Activated CD4-positive, alpha-beta memory T cell treated with anti-CD3 and anti-CD28 coated beads, Interleukin-2, amount 10 ng/mL, durations not matched to agents 7 days and 5 days (primary cell): ENCODE measurements around the gene USP24. TPM values are rescaled to one million over a fixed set of nuclear protein-coding genes. Genes with fewer than 3 reads are reported as not detected.
"Not testable (repeated sequence)": the region's sequence is repeated elsewhere in the genome, so short reads cannot be mapped to it uniquely, and the experiment has no call there.

Experiments used
- CTCF ChIA-PET: fragments of 350-600 bp; sonication (Branson Sonifier 250); formaldehyde crosslinking; loops from one replicate; lab custom pipeline; 2021; ENCODE audit warnings: antibody characterized with exemption, inconsistent platforms; lab: Charles Lee
- POLR2A ChIA-PET: fragments of 350-600 bp; sonication (Branson Sonifier 250); formaldehyde crosslinking; loops from one replicate; lab custom pipeline; 2021; ENCODE audit warnings: antibody characterized with exemption; lab: Charles Lee
- DNase-seq: peaks from one replicate; pipeline ENCODE4 v3.0.0-alpha.2; 2020
- H3K27ac Mint-ChIP-seq: one replicate; pipeline ENCODE4 v1.8.0; 2021; ENCODE audit warnings: mild to moderate bottlenecking, mixed read lengths
- H3K27me3 Mint-ChIP-seq: one replicate; pipeline ENCODE4 v1.8.0; 2021; ENCODE audit warnings: mixed read lengths
- H3K36me3 Mint-ChIP-seq: one replicate; pipeline ENCODE4 v1.8.0; 2021; ENCODE audit warnings: low read depth, mixed read lengths
- H3K4me1 Mint-ChIP-seq: one replicate; pipeline ENCODE4 v1.8.0; 2021; ENCODE audit warnings: mixed read lengths
- H3K4me3 Mint-ChIP-seq: one replicate; pipeline ENCODE4 v1.8.0; 2021; ENCODE audit warnings: mild to moderate bottlenecking, mixed read lengths
- H3K9me3 Mint-ChIP-seq: one replicate; pipeline ENCODE4 v1.8.0; 2021; ENCODE audit warnings: mixed read lengths
- total RNA-seq, 2 experiments: library from RNA; stranded (reverse); gene quantifications; one replicate each; pipeline ENCODE4 v1.2.3, GENCODE V29; 2021

USP24 gene
- total RNA-seq, 2 experiments from 2014 or later, result 34.9 to 35.6 TPM

DNA sequence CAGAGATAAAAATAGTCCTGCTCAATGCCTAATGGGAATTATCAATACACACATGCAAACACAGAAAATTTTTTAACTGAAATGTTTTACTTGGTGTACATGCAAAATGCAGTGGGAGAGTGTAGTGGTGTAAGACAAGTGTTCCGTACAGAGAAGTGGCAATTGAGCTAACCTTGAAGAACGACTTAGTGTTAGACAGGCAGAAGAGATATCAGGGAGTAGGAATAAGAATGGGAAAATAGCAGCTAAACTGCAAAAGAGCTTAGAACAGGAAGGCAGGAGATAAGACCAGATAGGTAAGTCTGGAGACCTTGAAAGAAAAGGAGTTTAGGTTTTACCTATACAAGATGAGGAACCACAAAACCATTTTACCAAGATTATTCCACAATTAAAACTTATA lies 9.0 kb downstream of the USP24 start:
- Mint-ChIP-seq H3K36me3 (peaks cover 21% of the 10 kb centered on the region), H3K9me3 (no peaks in the 10 kb centered on the region), H3K4me1 (peaks cover 57% of the 10 kb centered on the region), H3K27me3 (no peaks in the 10 kb centered on the region), H3K4me3 (no peak overlapping the region), H3K27ac (no peak overlapping the region)
- no peak for DNase-seq
- POLR2A ChIA-PET, result interaction anchor here (4.5 kb wide), 1 partner anchor 9 kb away, joined by 31 read pairs; the partner anchor contains the start of gene USP24
- CTCF ChIA-PET, result interaction anchor here (0.7 kb wide), 1 partner anchor 1298 kb away, joined by 3 read pairs; no protein-coding TSS in a partner anchor

DNA sequence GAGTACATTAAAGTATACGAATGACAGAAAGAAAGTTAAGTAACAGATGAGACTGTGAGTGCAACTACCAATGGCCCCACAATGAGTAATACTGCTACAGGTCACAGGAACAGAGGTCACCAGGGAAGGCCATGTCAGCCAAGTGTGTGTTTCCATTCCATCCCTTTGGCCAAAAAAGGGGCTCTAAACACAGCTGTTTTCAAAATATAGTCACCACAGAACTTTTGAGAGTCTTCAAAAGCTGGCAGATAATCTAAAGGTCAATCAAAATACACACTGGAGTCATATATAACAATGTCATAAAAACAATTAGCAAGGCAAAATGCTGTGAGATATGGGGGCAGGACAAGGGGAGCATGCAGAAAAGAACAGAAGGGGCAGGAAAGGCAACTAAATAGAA lies 10.2 kb downstream of the USP24 start:
- H3K36me3 Mint-ChIP-seq, result peaks cover 21% of the 10 kb centered on the region
- POLR2A ChIA-PET, result interaction anchor here (0.9 to 4.5 kb wide), 2 partner anchors 10 to 11 kb away, joined by 4 to 31 read pairs; partner anchors contain the start of gene USP24

GRCh38 chr1:55203064-55203463 lies 12.1 kb downstream of the USP24 start:
- no peaks in the 10 kb centered on the region for H3K27me3 Mint-ChIP-seq
- H3K36me3 Mint-ChIP-seq, result peaks cover 28% of the 10 kb centered on the region
- H3K4me3 Mint-ChIP-seq, result peak overlapping the region; percentile 9
- DNase-seq, result peak; percentile 36
- POLR2A ChIA-PET, result interaction anchor here (4.5 kb wide), 1 partner anchor 12 kb away, joined by 31 read pairs; the partner anchor contains the start of gene USP24
- H3K27ac Mint-ChIP-seq, result peak overlapping the region; percentile 17
- CTCF ChIA-PET, result interaction anchor here (1.6 kb wide), 1 partner anchor 10 kb away, joined by 3 read pairs; no protein-coding TSS in a partner anchor
- H3K9me3 Mint-ChIP-seq, result peaks cover 2% of the 10 kb centered on the region
- peaks cover 52% of the 10 kb centered on the region for H3K4me1 Mint-ChIP-seq

More for the DNA sequence above, 10.2 kb downstream of the USP24 start:
- H3K27ac Mint-ChIP-seq, result no peak overlapping the region
- no peak overlapping the region for H3K4me3 Mint-ChIP-seq
- no peak for DNase-seq
- no peaks in the 10 kb centered on the region for H3K9me3 Mint-ChIP-seq
- H3K27me3 Mint-ChIP-seq, result no peaks in the 10 kb centered on the region
- CTCF ChIA-PET, result interaction anchor here (0.6 kb wide), 1 partner anchor 52 kb away, joined by 3 read pairs; no protein-coding TSS in a partner anchor
- peaks cover 54% of the 10 kb centered on the region for H3K4me1 Mint-ChIP-seq

GRCh38 chr1:55200667-55201066 lies 14.5 kb downstream of the USP24 start:
- Mint-ChIP-seq H3K4me1 (peaks cover 67% of the 10 kb centered on the region), H3K27me3 (no peaks in the 10 kb centered on the region), H3K27ac (no peak overlapping the region), H3K4me3 (no peak overlapping the region), H3K9me3 (peaks cover 2% of the 10 kb centered on the region), H3K36me3 (peaks cover 24% of the 10 kb centered on the region)
- no peak for DNase-seq
- CTCF ChIA-PET, result interaction anchor here (1.3 to 1.8 kb wide), 2 partner anchors 9 kb away, joined by 4 read pairs; no protein-coding TSS in a partner anchor
- POLR2A ChIA-PET, result interaction anchor here (1.2 to 1.7 kb wide), 2 partner anchors 12 to 15 kb away, joined by 5 to 6 read pairs; partner anchors contain the start of gene USP24

DNA sequence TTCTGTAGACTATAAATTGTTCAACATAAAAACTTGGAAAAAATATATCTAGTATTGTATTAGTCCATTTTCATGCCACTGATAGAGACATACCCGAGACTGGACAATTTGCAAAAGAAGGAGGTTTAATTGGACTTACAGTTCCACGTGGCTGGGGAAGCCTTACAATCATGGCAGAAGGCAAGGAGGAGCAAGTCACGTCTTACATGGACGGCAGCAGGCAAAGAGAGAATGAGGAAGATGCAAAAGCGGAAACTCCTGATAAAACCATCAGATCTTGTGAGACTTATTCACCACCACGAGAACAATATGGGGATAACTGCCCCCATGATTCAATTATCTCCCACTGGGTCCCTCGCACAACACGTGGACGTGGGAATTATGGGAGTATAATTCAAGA lies 15.4 kb downstream of the USP24 start:
- Mint-ChIP-seq H3K36me3 (peaks cover 25% of the 10 kb centered on the region), H3K4me1 (peaks cover 71% of the 10 kb centered on the region)
- CTCF ChIA-PET, H3K27me3 Mint-ChIP-seq, H3K9me3 Mint-ChIP-seq, H3K4me3 Mint-ChIP-seq, DNase-seq, H3K27ac Mint-ChIP-seq: not testable (repeated sequence)
- POLR2A ChIA-PET, result interaction anchor here (1.7 kb wide), 1 partner anchor 13 kb away, joined by 6 read pairs; no protein-coding TSS in a partner anchor

DNA sequence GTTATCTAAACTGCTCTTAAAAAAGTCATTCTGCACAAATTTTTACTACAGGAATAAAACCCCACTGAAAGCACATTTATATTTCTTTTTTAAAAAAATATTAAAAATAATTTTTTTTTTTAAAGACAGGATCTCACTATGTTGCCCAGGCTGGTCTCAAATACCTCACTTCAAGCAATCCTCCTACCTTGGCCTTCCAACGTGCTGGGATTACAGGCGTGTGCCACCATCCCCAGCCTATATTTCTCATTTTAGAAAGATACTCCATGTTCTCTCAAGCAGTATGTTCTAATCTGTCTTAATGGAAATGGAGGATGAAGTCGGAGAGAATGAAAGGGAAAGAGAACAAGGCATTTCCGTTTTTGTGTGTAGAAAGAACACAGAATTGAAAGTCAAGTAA lies 17.1 kb downstream of the USP24 start:
- ChIA-PET POLR2A (interaction anchor here (1.6 kb wide), 1 partner anchor 15 kb away, joined by 6 read pairs; no protein-coding TSS in a partner anchor), CTCF (no interaction called here)
- Mint-ChIP-seq H3K27ac (no peak overlapping the region), H3K27me3 (no peaks in the 10 kb centered on the region), H3K4me3 (no peak overlapping the region), H3K36me3 (peaks cover 28% of the 10 kb centered on the region), H3K9me3 (peaks cover 2% of the 10 kb centered on the region), H3K4me1 (peaks cover 61% of the 10 kb centered on the region)
- no peak for DNase-seq

DNA sequence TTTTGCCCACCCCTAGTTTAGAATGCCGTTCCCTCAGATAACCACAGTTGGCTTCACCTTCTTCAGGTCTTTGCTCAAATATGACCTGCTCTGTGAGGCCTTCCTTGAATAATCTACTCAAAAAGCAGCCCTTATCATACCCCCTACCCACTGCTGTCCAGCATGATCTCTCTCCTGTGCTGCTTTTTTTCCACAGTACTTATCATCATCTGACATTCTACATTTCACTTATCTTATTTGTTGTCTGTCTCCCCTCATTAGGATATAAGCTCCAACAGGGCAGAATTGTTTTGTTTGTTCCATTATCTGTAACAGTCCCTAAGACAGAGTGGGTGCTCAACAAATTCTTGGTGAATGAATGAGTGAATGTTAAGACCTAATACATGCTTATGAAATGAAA lies 18.1 kb downstream of the USP24 start:
- ChIA-PET POLR2A (interaction anchor here (1.6 kb wide), 1 partner anchor 16 kb away, joined by 6 read pairs; no protein-coding TSS in a partner anchor), CTCF (interaction anchor here (2.2 kb wide), 1 partner anchor 16 kb away, joined by 4 read pairs; no protein-coding TSS in a partner anchor)
- Mint-ChIP-seq H3K9me3 (peaks cover 2% of the 10 kb centered on the region), H3K4me1 (peaks cover 54% of the 10 kb centered on the region), H3K36me3 (peaks cover 28% of the 10 kb centered on the region), H3K27me3 (no peaks in the 10 kb centered on the region), H3K27ac (no peak overlapping the region), H3K4me3 (no peak overlapping the region)
- no peak for DNase-seq

DNA sequence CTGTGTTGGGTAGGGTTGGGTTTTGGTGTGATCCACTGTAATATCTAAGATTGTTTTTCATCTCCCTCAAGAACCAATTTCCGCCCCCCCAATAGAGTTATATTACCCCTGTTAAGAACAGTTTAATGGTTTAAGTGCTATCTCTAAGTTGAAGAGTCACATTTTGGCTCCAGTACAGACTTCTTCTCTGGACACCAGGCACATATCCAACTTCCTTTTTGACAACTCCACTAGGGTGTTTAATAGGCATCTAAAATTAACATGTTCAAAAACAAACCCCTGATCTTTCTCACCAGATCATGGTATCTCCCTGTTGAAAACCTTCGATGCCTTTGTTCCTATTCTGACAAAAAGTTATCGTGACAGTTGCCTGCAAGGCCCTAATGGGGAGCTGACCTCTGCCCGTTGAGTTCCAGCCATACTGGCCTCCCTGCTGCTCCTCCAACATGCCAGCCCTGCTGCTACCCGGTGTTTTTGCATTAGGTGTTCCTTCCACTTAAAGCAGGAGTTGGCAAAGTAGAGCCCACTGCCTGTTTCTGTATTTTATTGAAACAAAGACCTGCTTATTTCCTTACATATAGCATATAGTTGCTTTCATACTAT lies 18.6 kb downstream of the USP24 start:
- peaks cover 28% of the 10 kb centered on the region for H3K36me3 Mint-ChIP-seq
- H3K4me3 Mint-ChIP-seq, result no peak overlapping the region
- H3K27me3 Mint-ChIP-seq, result no peaks in the 10 kb centered on the region
- H3K27ac Mint-ChIP-seq, result no peak overlapping the region
- peaks cover 2% of the 10 kb centered on the region for H3K9me3 Mint-ChIP-seq
- POLR2A ChIA-PET, result interaction anchor here (1.0 to 1.6 kb wide), 2 partner anchors 16 to 17 kb away, joined by 3 to 6 read pairs; no protein-coding TSS in a partner anchor
- CTCF ChIA-PET, result interaction anchor here (2.2 kb wide), 1 partner anchor 16 kb away, joined by 4 read pairs; no protein-coding TSS in a partner anchor
- H3K4me1 Mint-ChIP-seq, result peaks cover 50% of the 10 kb centered on the region
- DNase-seq, result no peak

DNA sequence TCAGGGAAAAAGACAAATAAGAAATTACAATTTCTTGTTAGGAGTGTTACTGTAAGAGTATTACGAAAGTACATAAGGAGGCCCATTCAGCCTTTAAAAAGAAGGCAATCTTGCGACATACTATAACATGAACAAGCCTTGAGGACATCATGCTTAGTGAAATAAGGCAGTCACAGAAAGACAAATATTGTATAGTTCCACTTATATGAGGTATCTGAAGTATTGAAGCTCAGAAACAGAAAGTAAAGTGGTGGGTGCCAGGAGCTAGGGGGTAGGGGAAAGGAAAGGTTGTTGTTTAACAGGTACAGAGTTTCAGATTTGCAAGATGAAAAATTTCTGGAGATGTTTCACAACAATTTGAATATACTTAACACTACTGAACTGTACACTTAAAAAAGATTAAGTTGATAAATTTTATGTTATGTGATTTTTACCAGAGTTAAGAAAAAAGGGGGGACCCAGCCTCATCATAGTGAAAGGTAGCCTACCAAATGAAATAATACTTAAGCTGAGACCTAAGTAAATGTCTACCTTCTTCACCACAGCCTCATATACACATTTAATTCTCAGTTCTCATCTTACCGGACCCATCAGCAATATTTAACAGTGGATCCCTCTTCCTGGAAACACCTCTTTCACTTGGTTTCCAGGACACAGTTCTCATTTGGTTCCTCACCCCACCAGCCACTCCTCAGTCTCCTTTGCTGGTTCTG lies 19.5 kb downstream of the USP24 start:
- Mint-ChIP-seq H3K4me3 (no peak overlapping the region), H3K27ac (no peak overlapping the region)
- CTCF ChIA-PET, result interaction anchor here (2.2 kb wide), 1 partner anchor 17 kb away, joined by 4 read pairs; no protein-coding TSS in a partner anchor

GRCh38 chr1:55194851-55195250 lies 20.3 kb downstream of the USP24 start:
- no peak overlapping the region for H3K4me3 Mint-ChIP-seq
- ChIA-PET POLR2A (interaction anchor here (1.1 kb wide), 1 partner anchor 20 kb away, joined by 3 read pairs; the partner anchor contains the start of gene USP24), CTCF (interaction anchor here (2.2 kb wide), 1 partner anchor 18 kb away, joined by 4 read pairs; no protein-coding TSS in a partner anchor)
- no peaks in the 10 kb centered on the region for H3K27me3 Mint-ChIP-seq
- H3K9me3 Mint-ChIP-seq, result peaks cover 2% of the 10 kb centered on the region
- DNase-seq, result no peak
- H3K36me3 Mint-ChIP-seq, result peaks cover 28% of the 10 kb centered on the region
- peaks cover 42% of the 10 kb centered on the region for H3K4me1 Mint-ChIP-seq
- H3K27ac Mint-ChIP-seq, result no peak overlapping the region

More for the DNA sequence above, 19.5 kb downstream of the USP24 start:
- DNase-seq, result no peak
- peaks cover 2% of the 10 kb centered on the region for H3K9me3 Mint-ChIP-seq
- POLR2A ChIA-PET, result interaction anchor here (1.0 kb wide), 1 partner anchor 17 kb away, joined by 3 read pairs; no protein-coding TSS in a partner anchor
- no peaks in the 10 kb centered on the region for H3K27me3 Mint-ChIP-seq
- peaks cover 44% of the 10 kb centered on the region for H3K4me1 Mint-ChIP-seq
- peaks cover 28% of the 10 kb centered on the region for H3K36me3 Mint-ChIP-seq

GRCh38 chr1:55192093-55192492 lies 23.1 kb downstream of the USP24 start:
- ChIA-PET POLR2A (no interaction called here), CTCF (interaction anchor here (1.4 kb wide), 1 partner anchor 9 kb away, joined by 4 read pairs; no protein-coding TSS in a partner anchor)
- H3K27me3 Mint-ChIP-seq, result no peaks in the 10 kb centered on the region
- no peak for DNase-seq
- peaks cover 40% of the 10 kb centered on the region for H3K4me1 Mint-ChIP-seq
- no peak overlapping the region for H3K4me3 Mint-ChIP-seq
- H3K9me3 Mint-ChIP-seq, result no peaks in the 10 kb centered on the region
- no peak overlapping the region for H3K27ac Mint-ChIP-seq
- peaks cover 23% of the 10 kb centered on the region for H3K36me3 Mint-ChIP-seq

GRCh38 chr1:55191219-55191952 lies 23.8 kb downstream of the USP24 start:
- H3K4me3 Mint-ChIP-seq, DNase-seq, POLR2A ChIA-PET, H3K9me3 Mint-ChIP-seq, H3K27ac Mint-ChIP-seq, H3K27me3 Mint-ChIP-seq: not testable (repeated sequence)
- H3K4me1 Mint-ChIP-seq, result peaks cover 38% of the 10 kb centered on the region
- CTCF ChIA-PET, result interaction anchor here (1.4 kb wide), 1 partner anchor 9 kb away, joined by 4 read pairs; no protein-coding TSS in a partner anchor
- peaks cover 27% of the 10 kb centered on the region for H3K36me3 Mint-ChIP-seq
